Mammary epithelial cell (primary cell): ENCODE data around the gene CENPK.

ENCODE experiments used
- CTCF ChIP-seq, 2 donors: IDR thresholded peaks in 1 of 2; conservative IDR thresholded peaks in 1 of 2; 2 replicates each; pipeline ENCODE4 v1.5.1; 2011 to 2012; ENCODE audit warnings: inconsistent platforms in 2 of 2, low read length in 2 of 2, mild to moderate bottlenecking in 2 of 2, control low read depth in 1 of 2, low read depth in 1 of 2; ENCODE audit not compliant: insufficient read depth in 1 of 2; ENCODE audit errors: extremely low read depth in 1 of 2
- EZH2 ChIP-seq: IDR thresholded peaks from 2 replicates; pipeline ENCODE4 v1.6.1; 2012; ENCODE audit warnings: low read length, inconsistent platforms, borderline replicate concordance

- TF ChIP-seq CTCF (conservative IDR thresholded peaks at IDR 0.05 in 1 of 2, IDR thresholded peaks at IDR 0.05 in 1 of 2; ENCODE audit: extremely low read depth in 1 of 2, insufficient read depth in 1 of 2, low read depth in 1 of 2, low read length in 2 of 2) (no peak), EZH2 (no peak)
Measured at GRCh38 chr5:65556181-65556580, 6.8 kb downstream of the CENPK start.
